ENCODE data around the gene LRIG3. TPM values are rescaled to one million over a fixed set of nuclear protein-coding genes. Genes with fewer than 3 reads are reported as not detected.

LRIG3 gene, protein sequence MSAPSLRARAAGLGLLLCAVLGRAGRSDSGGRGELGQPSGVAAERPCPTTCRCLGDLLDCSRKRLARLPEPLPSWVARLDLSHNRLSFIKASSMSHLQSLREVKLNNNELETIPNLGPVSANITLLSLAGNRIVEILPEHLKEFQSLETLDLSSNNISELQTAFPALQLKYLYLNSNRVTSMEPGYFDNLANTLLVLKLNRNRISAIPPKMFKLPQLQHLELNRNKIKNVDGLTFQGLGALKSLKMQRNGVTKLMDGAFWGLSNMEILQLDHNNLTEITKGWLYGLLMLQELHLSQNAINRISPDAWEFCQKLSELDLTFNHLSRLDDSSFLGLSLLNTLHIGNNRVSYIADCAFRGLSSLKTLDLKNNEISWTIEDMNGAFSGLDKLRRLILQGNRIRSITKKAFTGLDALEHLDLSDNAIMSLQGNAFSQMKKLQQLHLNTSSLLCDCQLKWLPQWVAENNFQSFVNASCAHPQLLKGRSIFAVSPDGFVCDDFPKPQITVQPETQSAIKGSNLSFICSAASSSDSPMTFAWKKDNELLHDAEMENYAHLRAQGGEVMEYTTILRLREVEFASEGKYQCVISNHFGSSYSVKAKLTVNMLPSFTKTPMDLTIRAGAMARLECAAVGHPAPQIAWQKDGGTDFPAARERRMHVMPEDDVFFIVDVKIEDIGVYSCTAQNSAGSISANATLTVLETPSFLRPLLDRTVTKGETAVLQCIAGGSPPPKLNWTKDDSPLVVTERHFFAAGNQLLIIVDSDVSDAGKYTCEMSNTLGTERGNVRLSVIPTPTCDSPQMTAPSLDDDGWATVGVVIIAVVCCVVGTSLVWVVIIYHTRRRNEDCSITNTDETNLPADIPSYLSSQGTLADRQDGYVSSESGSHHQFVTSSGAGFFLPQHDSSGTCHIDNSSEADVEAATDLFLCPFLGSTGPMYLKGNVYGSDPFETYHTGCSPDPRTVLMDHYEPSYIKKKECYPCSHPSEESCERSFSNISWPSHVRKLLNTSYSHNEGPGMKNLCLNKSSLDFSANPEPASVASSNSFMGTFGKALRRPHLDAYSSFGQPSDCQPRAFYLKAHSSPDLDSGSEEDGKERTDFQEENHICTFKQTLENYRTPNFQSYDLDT
- total RNA-seq (1 to 10 TPM; 3.0 to 8.5 (median 6.5) TPM), polyA plus RNA-seq (1 to 10 TPM; 1.8 to 3.5 TPM)
- long read RNA-seq, donor 1, full-length matches to known transcripts, result 4 of 5 reads
- long read RNA-seq, donor 1, partial matches to known transcripts, result 1 of 5 reads
- long read RNA-seq, donor 1, other reads (novel, unspliced or antisense), result 0 of 5 reads
- long read RNA-seq, donor 2, full-length matches to known transcripts, result 4 of 6 reads
- long read RNA-seq, donor 2, partial matches to known transcripts, result 0 of 6 reads
- long read RNA-seq, donor 2, other reads (novel, unspliced or antisense), result 2 of 6 reads
- long read RNA-seq, donor 3, full-length matches to known transcripts, result 4 of 7 reads
- long read RNA-seq, donor 3, partial matches to known transcripts, result 2 of 7 reads
- long read RNA-seq, donor 3, other reads (novel, unspliced or antisense), result 1 of 7 reads

DNA sequence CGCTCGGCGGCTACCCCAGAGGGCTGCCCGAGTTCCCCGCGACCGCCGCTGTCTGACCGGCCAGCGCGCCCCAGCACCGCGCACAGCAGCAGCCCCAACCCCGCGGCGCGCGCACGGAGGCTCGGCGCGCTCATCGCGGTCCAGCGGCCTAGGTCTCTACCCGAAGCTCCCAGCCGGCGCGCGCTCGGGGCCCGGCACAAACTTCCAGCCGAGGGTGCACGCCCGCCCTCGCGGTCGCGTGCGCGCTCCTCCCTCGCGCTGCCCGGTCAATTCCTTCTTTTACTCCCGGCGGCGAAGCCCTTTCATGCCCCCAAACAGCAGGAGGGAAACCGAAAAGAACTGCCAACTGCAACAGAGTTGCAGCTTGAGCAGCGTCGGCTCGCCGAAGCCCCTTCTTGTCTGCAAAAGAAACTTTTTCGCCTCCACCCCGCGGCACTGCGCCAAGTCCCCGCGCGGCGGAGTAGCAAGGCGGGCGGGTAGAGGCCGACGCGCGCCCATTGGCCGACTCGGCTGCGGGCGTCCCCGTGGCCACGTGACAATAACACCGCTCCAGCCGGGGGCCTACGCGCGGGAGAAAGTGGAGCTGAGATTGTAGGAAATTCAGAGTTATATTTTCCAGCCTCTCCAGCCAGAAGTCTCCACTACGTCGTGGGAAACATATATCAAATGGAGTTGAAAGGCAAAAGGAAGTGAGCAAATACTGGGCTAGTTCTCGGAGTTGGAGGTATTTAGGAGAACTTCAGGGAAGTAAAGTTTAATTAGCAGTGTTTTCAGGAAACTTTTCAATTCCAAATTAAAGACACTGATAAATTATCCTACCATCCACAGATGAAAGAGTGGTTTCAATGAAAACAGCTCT is at the start of gene LRIG3:
Gene LRIG3 (minus strand): TSS at position 403 of the 859 bp plus-strand sequence. CDS start 269 bp downstream, at position 134.
- Histone ChIP-seq H3K36me3 (no peaks in the 10 kb centered on the region), H3K9me3 (no peaks in the 10 kb centered on the region), H3K4me3 (peak within 1 kb of the TSS; percentile 73 to 95 (median 90)), H3K4me1 (peaks cover 7 to 43% (median 28%) of the 10 kb centered on the region in 9 donors), H3K27me3 (peaks cover 0 to 15% (median 0%) of the 10 kb centered on the region in 7 donors), H3K27ac (peak within 1 kb of the TSS; percentile 86 to 97 (median 93))
- ATAC-seq, result peak; percentile 94 to 98 (median 96)
- peak; percentile 90 to 92 for DNase-seq
- intact Hi-C loops (cut with DNase I), result no loop called here
- TF ChIP-seq, protein P1, sequence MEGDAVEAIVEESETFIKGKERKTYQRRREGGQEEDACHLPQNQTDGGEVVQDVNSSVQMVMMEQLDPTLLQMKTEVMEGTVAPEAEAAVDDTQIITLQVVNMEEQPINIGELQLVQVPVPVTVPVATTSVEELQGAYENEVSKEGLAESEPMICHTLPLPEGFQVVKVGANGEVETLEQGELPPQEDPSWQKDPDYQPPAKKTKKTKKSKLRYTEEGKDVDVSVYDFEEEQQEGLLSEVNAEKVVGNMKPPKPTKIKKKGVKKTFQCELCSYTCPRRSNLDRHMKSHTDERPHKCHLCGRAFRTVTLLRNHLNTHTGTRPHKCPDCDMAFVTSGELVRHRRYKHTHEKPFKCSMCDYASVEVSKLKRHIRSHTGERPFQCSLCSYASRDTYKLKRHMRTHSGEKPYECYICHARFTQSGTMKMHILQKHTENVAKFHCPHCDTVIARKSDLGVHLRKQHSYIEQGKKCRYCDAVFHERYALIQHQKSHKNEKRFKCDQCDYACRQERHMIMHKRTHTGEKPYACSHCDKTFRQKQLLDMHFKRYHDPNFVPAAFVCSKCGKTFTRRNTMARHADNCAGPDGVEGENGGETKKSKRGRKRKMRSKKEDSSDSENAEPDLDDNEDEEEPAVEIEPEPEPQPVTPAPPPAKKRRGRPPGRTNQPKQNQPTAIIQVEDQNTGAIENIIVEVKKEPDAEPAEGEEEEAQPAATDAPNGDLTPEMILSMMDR (IDR thresholded peaks at IDR 0.05), result peak in 3 of 9 donors; percentile 8 to 35 (median 14)
- WGBS, 2 donors, result 0 to 1% methylated on average over 79 to 80 of the region's 80 CpGs

DNA sequence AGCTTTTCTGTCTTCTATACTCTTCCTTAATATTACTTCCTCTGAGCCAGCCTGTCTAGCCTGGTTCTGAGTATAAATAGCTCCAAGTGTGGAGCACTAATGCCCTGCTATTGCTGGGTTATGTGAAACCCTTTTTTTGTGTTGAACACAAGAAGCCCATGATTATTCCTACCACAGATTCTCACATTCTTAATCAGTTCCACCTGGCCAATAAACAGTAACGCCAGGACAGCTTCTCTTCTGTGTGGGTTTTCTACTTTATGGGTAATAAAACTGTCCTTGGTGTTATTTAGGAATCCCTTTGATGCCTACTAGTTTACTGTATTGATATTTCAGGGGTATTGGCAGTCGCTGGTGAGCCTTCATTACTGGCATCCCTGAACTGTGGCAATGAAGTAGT is 48.9 kb upstream of the LRIG3 start:
- Histone ChIP-seq H3K27me3 (peaks cover 0 to 4% (median 0%) of the 10 kb centered on the region in 7 donors), H3K4me1 (no peaks in the 10 kb centered on the region), H3K36me3 (no peaks in the 10 kb centered on the region), H3K9me3 (no peaks in the 10 kb centered on the region), H3K27ac (no peak overlapping the region), H3K4me3 (no peak overlapping the region)
- intact Hi-C loops (cut with DNase I), result no loop called here
- TF ChIP-seq, protein P1 (IDR thresholded peaks at IDR 0.05), result no peak
- 84 to 92% methylated on average over 2 of the region's 2 CpGs for WGBS, 2 donors
- no peak for ATAC-seq
- no peak for DNase-seq

DNA sequence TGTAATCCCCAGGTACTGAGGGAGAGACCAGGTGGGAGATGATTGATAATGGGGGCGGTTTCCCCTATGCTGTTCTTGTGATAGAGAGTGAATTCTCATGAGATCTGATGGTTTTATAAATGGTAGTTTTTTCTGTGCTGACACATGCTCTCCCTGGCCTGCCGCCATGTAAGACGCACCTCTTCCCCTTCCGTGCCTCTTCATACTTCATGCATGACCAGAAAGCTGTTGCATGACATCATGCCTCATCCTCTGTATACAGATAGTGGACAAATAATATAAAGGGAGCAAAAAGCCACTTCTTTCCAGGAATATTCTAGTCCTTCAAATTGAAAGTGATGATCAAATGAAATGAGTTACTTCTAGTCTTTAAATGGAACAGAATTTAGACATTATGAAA is 47.3 kb upstream of the LRIG3 start:
- Histone ChIP-seq H3K36me3 (no peaks in the 10 kb centered on the region), H3K27ac (no peak overlapping the region), H3K27me3 (no peaks in the 10 kb centered on the region), H3K4me3 (no peak overlapping the region), H3K9me3 (no peaks in the 10 kb centered on the region), H3K4me1 (no peaks in the 10 kb centered on the region)
- ATAC-seq, result no peak
- no peak for DNase-seq
- intact Hi-C loops (cut with DNase I), result no loop called here
- WGBS, 2 donors, result 67 to 78% methylated on average over 4 of the region's 4 CpGs
- TF ChIP-seq, protein P1 (IDR thresholded peaks at IDR 0.05), result no peak

Data from heart right ventricle (tissue), 16 donors.